SK-N-SH treated with all-trans-retinoic acid at 6 μM for 48 hours (cell line): ENCODE results near the gene RBFOX2.

Source experiments
- RARB ChIP-seq: fragments of 250-450 bp; sonication (Bioruptor Pico); IDR thresholded peaks from 2 replicates; pipeline ENCODE4 v1.8.0; 2021; ENCODE audit warnings: mild to moderate bottlenecking, moderate library complexity
- ZFP3 ChIP-seq: fragments of 250-450 bp; sonication (Bioruptor Pico); IDR thresholded peaks from 2 replicates; pipeline ENCODE4 v1.5.0; 2020; ENCODE audit warnings: mild to moderate bottlenecking, moderate library complexity

DNA sequence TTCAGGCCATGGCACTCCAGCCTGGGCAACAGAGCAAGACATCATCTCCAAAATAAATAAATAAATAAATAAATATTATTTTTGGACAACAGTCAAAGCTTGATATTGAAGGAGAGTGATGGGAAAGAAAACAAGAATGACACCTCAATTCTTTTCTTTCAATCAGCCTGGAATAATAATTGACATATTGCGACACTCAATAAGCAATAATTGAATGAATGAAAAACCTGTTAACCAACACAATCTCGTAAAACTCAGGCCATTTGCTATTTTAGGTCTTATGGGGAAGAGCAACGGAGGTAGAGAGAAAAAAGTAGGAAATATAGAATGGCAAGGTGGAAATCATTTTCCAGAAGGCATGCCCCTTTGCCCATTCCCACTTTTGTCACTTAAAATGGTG lies 10.5 kb upstream of the RBFOX2 start:
- TF ChIP-seq ZFP3 = no peak
- TF ChIP-seq RARB (CRISPR knock-in tag) = no peak
